ENCODE data around the gene NELFA. TPM values are rescaled to one million over a fixed set of nuclear protein-coding genes. Genes with fewer than 3 reads are reported as not detected.
A peak's percentile ranks its signal among the peaks of the same experiment; 100 is the strongest.

The NELFA gene
- total RNA-seq, 1 donor from 2014 or later = 55.2 TPM

DNA sequence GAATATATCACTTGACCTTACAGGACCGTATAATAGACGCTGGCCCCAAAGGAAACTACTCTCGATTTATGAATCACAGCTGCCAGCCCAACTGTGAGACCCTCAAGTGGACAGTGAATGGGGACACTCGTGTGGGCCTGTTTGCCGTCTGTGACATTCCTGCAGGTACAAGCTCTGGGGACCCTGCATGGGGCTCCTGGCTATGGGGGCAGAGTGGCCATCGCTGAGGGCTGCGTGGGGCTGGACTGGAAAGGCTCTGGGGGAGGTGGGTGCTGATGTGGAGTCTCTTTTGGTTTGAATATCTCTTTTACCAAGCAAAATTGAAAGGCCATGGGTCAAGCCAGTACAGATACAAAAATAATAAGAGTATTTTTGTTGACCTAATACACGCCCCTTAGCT, 33.9 kb downstream of the NELFA start:
- no peak for DNase-seq (ENCODE audit: low read depth, low spot score)
- peaks cover 4% of the 10 kb centered on the region for H3K27me3 Mint-ChIP-seq (ENCODE audit: low read depth)
- no peak overlapping the region for H3K27ac Mint-ChIP-seq (ENCODE audit: unreplicated experiment)
- no peaks in the 10 kb centered on the region for H3K4me1 Mint-ChIP-seq
- peaks cover 23% of the 10 kb centered on the region for H3K36me3 Mint-ChIP-seq (ENCODE audit: low read depth)
- peak overlapping the region; percentile 45 for H3K4me3 Mint-ChIP-seq
- TF ChIP-seq, protein P1, sequence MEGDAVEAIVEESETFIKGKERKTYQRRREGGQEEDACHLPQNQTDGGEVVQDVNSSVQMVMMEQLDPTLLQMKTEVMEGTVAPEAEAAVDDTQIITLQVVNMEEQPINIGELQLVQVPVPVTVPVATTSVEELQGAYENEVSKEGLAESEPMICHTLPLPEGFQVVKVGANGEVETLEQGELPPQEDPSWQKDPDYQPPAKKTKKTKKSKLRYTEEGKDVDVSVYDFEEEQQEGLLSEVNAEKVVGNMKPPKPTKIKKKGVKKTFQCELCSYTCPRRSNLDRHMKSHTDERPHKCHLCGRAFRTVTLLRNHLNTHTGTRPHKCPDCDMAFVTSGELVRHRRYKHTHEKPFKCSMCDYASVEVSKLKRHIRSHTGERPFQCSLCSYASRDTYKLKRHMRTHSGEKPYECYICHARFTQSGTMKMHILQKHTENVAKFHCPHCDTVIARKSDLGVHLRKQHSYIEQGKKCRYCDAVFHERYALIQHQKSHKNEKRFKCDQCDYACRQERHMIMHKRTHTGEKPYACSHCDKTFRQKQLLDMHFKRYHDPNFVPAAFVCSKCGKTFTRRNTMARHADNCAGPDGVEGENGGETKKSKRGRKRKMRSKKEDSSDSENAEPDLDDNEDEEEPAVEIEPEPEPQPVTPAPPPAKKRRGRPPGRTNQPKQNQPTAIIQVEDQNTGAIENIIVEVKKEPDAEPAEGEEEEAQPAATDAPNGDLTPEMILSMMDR (conservative IDR thresholded peaks at IDR 0.05) = no peak
- H3K9me3 Mint-ChIP-seq = no peaks in the 10 kb centered on the region

DNA sequence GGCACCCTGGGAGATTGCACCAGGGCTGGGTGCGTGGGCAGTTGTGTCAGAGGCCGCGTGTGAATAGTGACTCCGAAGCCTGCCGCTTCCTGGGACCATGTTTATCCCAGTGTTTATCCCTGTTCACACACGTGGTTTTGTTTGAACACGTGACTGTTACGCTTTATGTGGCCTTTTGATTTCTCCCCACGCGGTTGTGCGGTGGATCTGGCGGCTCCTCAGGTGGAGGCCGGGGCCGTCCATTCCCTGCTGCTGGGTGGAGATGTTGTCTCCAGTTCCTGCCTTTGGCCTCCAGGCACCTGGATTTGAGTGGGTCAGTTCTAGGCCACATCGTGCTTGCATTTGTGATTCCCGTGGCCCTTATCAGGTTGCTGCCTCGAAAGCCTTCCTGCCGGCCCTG, 35.1 kb downstream of the NELFA start:
- no peaks in the 10 kb centered on the region for H3K27me3 Mint-ChIP-seq (ENCODE audit: low read depth)
- peaks cover 19% of the 10 kb centered on the region for H3K36me3 Mint-ChIP-seq (ENCODE audit: low read depth)
- H3K4me1 Mint-ChIP-seq = no peaks in the 10 kb centered on the region
- no peaks in the 10 kb centered on the region for H3K9me3 Mint-ChIP-seq
- no peak overlapping the region for H3K4me3 Mint-ChIP-seq
- no peak for DNase-seq (ENCODE audit: low read depth, low spot score)
- H3K27ac Mint-ChIP-seq (ENCODE audit: unreplicated experiment) = no peak overlapping the region
- TF ChIP-seq, protein P1 (conservative IDR thresholded peaks at IDR 0.05) = no peak

DNA sequence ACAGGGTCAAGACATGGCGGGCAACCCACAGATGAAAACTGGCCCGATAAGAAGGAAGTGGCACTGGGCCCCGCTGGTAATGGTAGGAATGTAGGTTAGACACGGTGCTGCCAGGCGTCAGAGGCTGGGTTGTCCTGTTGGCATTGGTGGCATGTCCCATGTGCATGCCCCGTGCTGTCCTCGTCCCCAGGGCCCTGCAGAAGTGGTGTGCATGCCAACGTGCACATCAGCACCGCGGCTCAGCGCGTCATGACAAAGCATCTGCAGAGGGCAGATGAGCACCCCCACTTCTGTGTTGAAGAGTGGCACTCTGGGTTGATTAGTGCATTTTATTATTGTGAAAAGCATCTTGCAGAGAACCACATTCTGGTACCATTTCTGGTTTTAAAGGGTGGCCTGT, 35.6 kb downstream of the NELFA start:
- H3K27me3 Mint-ChIP-seq (ENCODE audit: low read depth) = no peaks in the 10 kb centered on the region
- peaks cover 19% of the 10 kb centered on the region for H3K36me3 Mint-ChIP-seq (ENCODE audit: low read depth)
- H3K4me3 Mint-ChIP-seq = peak overlapping the region; percentile 18
- DNase-seq (ENCODE audit: low read depth, low spot score) = no peak
- H3K27ac Mint-ChIP-seq (ENCODE audit: unreplicated experiment) = no peak overlapping the region
- TF ChIP-seq, protein P1 (conservative IDR thresholded peaks at IDR 0.05) = no peak
- no peaks in the 10 kb centered on the region for H3K9me3 Mint-ChIP-seq
- no peaks in the 10 kb centered on the region for H3K4me1 Mint-ChIP-seq

DNA sequence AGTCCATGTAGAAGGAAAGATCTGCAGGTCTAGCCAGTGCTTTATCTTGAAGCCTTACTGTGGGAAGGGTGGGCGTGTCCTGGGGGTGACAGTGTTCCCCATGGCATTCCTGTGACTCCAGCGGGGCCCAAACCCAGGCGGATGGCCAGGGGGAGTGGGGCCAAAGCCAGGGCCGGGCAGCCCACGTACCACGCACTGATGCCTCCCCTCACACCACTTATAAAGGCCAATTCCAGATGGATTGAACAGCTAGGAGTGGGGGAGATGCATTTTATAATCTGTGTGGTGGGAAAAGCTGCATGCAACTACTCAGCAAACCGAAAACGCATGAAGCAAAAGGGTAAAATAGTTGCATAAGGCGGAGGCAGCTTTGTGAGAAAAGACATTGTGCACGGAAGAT, 36.4 kb downstream of the NELFA start:
- H3K27me3 Mint-ChIP-seq (ENCODE audit: low read depth) = no peaks in the 10 kb centered on the region
- no peak overlapping the region for H3K27ac Mint-ChIP-seq (ENCODE audit: unreplicated experiment)
- no peaks in the 10 kb centered on the region for H3K9me3 Mint-ChIP-seq
- DNase-seq (ENCODE audit: low read depth, low spot score) = no peak
- no peaks in the 10 kb centered on the region for H3K4me1 Mint-ChIP-seq
- no peak overlapping the region for H3K4me3 Mint-ChIP-seq
- H3K36me3 Mint-ChIP-seq (ENCODE audit: low read depth) = peaks cover 19% of the 10 kb centered on the region
- TF ChIP-seq, protein P1 (conservative IDR thresholded peaks at IDR 0.05) = no peak

DNA sequence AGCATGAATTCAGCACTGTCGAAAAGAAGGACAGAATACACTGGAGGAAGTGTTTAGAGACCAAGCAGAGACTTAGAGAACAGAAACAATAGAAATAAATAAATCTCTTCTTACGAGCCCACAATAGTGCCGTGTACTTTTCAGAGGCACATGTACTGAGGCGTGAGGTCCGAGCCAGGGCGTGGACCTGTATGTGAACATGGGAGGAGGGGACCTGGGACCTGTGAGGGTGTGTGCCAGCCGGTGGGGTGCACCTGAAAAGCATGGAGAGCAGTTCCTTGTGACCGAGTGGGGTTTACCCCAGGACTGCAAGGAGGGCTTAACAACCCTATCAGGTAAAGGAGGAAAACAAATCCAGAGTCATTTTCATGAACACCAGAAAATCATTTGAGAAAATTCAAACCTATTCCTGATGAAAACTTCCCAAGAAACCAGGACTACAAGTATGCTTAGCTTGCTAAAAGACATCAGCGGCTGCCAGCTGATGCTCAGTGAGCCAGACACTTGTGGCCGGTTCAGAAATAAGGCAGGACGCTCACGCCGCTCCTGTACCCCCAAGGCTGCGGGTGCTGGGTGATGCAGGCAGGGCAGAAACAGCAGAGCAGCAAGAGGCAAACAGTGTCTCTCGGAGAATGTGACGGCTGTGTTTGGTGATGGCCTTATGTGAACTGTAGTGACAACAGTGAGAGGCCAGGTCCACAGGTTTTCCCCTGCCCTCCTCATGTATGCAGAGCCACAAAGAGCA, 37.1 kb downstream of the NELFA start:
- H3K4me1 Mint-ChIP-seq = no peaks in the 10 kb centered on the region
- TF ChIP-seq, protein P1 (conservative IDR thresholded peaks at IDR 0.05) = no peak
- no peak for DNase-seq (ENCODE audit: low read depth, low spot score)
- no peaks in the 10 kb centered on the region for H3K27me3 Mint-ChIP-seq (ENCODE audit: low read depth)
- no peak overlapping the region for H3K27ac Mint-ChIP-seq (ENCODE audit: unreplicated experiment)
- no peak overlapping the region for H3K4me3 Mint-ChIP-seq
- H3K36me3 Mint-ChIP-seq (ENCODE audit: low read depth) = peaks cover 17% of the 10 kb centered on the region
- H3K9me3 Mint-ChIP-seq = no peaks in the 10 kb centered on the region
